Measurements from ENCODE around the gene CDKN2B.

The CDKN2B gene

DNA sequence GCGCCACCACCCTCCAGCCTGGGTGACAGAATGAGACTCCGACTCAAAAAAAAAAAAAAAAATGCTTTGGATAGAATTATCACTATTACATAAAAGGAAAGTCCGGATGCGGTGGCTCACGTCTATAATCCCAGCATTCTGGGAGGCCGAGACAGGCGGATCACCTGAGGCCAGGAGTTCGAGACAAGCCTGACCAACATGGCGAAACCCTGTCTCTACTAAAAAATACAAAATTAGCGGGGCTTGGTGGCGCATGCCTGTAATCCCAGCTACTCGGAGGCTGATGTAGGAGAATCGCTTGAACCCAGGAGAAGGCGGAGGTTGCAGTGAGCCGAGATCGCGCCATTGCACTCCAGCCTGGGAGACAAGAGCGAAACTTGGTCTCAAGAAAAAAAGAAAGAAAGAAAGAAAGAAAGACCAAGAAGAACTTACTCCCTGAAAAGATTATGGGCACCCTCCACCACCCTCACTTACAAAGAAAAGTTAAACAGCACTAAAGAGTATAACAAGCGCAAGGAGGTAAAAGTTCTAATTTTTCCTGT lies 32.7 kb downstream of the CDKN2B start:
- TF ChIP-seq, protein P1, sequence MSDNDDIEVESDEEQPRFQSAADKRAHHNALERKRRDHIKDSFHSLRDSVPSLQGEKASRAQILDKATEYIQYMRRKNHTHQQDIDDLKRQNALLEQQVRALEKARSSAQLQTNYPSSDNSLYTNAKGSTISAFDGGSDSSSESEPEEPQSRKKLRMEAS (IDR thresholded peaks at IDR 0.05; ENCODE audit: low read depth, low read length): no peak
- TF ChIP-seq, protein P2, sequence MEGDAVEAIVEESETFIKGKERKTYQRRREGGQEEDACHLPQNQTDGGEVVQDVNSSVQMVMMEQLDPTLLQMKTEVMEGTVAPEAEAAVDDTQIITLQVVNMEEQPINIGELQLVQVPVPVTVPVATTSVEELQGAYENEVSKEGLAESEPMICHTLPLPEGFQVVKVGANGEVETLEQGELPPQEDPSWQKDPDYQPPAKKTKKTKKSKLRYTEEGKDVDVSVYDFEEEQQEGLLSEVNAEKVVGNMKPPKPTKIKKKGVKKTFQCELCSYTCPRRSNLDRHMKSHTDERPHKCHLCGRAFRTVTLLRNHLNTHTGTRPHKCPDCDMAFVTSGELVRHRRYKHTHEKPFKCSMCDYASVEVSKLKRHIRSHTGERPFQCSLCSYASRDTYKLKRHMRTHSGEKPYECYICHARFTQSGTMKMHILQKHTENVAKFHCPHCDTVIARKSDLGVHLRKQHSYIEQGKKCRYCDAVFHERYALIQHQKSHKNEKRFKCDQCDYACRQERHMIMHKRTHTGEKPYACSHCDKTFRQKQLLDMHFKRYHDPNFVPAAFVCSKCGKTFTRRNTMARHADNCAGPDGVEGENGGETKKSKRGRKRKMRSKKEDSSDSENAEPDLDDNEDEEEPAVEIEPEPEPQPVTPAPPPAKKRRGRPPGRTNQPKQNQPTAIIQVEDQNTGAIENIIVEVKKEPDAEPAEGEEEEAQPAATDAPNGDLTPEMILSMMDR (IDR thresholded peaks at IDR 0.05; ENCODE audit: low read depth, low read length): no peak
- no peak for TF ChIP-seq MYC (IDR thresholded peaks at IDR 0.05; ENCODE audit: low read depth, low read length)
- TF ChIP-seq POLR2A (IDR thresholded peaks at IDR 0.05; ENCODE audit: extremely low read depth, insufficient read length): no peak
- DNase-seq (ENCODE audit: low read depth): no peak
- no peak overlapping the region for H3K4me3 ChIP-seq (ENCODE audit: low read depth, low read length)

DNA sequence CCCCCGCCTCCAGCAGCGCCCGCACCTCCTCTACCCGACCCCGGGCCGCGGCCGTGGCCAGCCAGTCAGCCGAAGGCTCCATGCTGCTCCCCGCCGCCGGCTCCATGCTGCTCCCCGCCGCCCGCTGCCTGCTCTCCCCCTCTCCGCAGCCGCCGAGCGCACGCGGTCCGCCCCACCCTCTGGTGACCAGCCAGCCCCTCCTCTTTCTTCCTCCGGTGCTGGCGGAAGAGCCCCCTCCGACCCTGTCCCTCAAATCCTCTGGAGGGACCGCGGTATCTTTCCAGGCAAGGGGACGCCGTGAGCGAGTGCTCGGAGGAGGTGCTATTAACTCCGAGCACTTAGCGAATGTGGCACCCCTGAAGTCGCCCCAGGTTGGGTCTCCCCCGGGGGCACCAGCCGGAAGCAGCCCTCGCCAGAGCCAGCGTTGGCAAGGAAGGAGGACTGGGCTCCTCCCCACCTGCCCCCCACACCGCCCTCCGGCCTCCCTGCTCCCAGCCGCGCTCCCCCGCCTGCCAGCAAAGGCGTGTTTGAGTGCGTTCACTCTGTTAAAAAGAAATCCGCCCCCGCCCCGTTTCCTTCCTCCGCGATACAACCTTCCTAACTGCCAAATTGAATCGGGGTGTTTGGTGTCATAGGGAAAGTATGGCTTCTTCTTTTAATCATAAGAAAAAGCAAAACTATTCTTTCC lies 34.2 kb downstream of the CDKN2B start:
- no peak for DNase-seq (ENCODE audit: low read depth)
- TF ChIP-seq MYC (IDR thresholded peaks at IDR 0.05; ENCODE audit: low read depth, low read length) (no peak), POLR2A (IDR thresholded peaks at IDR 0.05; ENCODE audit: extremely low read depth, insufficient read length) (no peak)
- TF ChIP-seq, protein P1 (IDR thresholded peaks at IDR 0.05; ENCODE audit: low read depth, low read length): no peak
- TF ChIP-seq, protein P2 (IDR thresholded peaks at IDR 0.05; ENCODE audit: low read depth, low read length): no peak
- H3K4me3 ChIP-seq (ENCODE audit: low read depth, low read length): no peak overlapping the region

DNA sequence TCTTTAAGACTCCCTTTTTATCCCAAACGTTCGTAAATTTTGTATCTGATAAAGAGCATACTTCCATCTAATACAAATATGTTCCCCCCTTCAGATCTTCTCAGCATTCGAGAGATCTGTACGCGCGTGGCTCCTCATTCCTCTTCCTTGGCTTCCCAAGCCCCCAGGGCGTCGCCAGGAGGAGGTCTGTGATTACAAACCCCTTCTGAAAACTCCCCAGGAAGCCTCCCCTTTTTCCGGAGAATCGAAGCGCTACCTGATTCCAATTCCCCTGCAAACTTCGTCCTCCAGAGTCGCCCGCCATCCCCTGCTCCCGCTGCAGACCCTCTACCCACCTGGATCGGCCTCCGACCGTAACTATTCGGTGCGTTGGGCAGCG lies 34.8 kb downstream of the CDKN2B start:
- no peak overlapping the region for H3K4me3 ChIP-seq (ENCODE audit: low read depth, low read length)
- DNase-seq (ENCODE audit: low read depth): no peak

DNA sequence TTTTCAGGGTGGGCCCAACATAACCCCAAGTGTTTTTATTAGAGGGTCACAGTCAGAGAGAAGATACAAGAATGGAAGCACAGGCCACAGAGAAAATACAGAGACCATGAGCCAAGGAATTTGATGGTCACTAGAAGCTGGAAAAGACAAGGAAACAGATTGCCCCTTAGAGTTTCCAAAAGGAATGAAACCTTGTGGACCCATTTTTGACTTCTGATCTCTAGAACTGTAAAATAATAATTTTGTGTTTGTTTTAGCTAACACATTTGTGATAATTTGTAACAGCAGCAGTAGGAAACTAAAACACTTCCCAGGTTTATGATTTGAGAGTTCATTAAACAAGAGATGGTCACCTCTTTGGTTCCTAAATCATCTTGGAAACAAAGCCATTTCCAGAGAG lies 36.7 kb downstream of the CDKN2B start:
- H3K4me3 ChIP-seq (ENCODE audit: low read depth, low read length): no peak overlapping the region
- TF ChIP-seq, protein P2 (IDR thresholded peaks at IDR 0.05; ENCODE audit: low read depth, low read length): no peak
- TF ChIP-seq POLR2A (IDR thresholded peaks at IDR 0.05; ENCODE audit: extremely low read depth, insufficient read length) (no peak), MYC (IDR thresholded peaks at IDR 0.05; ENCODE audit: low read depth, low read length) (no peak)
- DNase-seq (ENCODE audit: low read depth): no peak

More for the DNA sequence above, 34.8 kb downstream of the CDKN2B start:
- TF ChIP-seq, protein P1 (IDR thresholded peaks at IDR 0.05; ENCODE audit: low read depth, low read length): no peak
- no peak for TF ChIP-seq MYC (IDR thresholded peaks at IDR 0.05; ENCODE audit: low read depth, low read length)

DNA sequence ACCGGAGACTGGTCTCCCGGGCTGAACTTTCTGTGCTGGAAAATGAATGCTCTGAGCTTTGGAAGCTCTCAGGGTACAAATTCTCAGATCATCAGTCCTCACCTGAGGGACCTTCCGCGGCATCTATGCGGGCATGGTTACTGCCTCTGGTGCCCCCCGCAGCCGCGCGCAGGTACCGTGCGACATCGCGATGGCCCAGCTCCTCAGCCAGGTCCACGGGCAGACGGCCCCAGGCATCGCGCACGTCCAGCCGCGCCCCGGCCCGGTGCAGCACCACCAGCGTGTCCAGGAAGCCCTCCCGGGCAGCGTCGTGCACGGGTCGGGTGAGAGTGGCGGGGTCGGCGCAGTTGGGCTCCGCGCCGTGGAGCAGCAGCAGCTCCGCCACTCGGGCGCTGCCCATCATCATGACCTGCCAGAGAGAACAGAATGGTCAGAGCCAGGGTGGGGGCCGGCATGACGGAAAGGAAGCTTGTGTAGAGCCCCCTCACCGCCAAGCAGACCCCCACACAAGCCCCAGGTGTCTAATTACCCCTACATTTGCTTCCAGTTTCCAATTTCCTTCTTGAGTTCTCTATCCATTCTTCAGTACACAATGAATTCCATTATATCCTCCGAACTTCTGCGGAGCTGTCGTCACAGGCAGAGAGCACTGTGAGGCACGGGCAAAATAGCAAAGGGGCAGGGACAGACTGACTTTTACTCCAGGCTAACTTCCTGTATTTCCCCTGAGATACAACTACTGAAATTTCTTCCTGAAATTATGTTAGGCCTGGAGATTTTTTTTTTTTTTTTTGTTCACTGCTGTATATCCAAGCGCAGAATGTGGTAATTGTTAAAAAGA lies 38.1 kb downstream of the CDKN2B start:
- DNase-seq (ENCODE audit: low read depth): no peak
- TF ChIP-seq POLR2A (IDR thresholded peaks at IDR 0.05; ENCODE audit: extremely low read depth, insufficient read length): no peak
- TF ChIP-seq, protein P2 (IDR thresholded peaks at IDR 0.05; ENCODE audit: low read depth, low read length): no peak
- TF ChIP-seq, protein P1 (IDR thresholded peaks at IDR 0.05; ENCODE audit: low read depth, low read length): no peak
- no peak for TF ChIP-seq MYC (IDR thresholded peaks at IDR 0.05; ENCODE audit: low read depth, low read length)
- no peak overlapping the region for H3K4me3 ChIP-seq (ENCODE audit: low read depth, low read length)
